HepG2 (cell line): Measurements from ENCODE around the gene DNAAF6.

Experiments
- FOXJ3 ChIP-seq: sonication (generic); formaldehyde crosslinking; IDR thresholded peaks from 2 replicates; pipeline ENCODE4 v1.4.0; 2020; ENCODE audit warnings: missing genetic modification reagents, mild to moderate bottlenecking, borderline replicate concordance
- GMEB1 ChIP-seq: sonication (generic); formaldehyde crosslinking; IDR thresholded peaks from 2 replicates; pipeline ENCODE4 v1.5.1; 2020; ENCODE audit warnings: missing genetic modification reagents, mild to moderate bottlenecking, borderline replicate concordance
- HMGXB3 ChIP-seq: sonication (generic); formaldehyde crosslinking; IDR thresholded peaks from 2 replicates; pipeline ENCODE4 v1.4.0; 2020; ENCODE audit warnings: missing genetic modification reagents, borderline replicate concordance
- HOXA3 ChIP-seq: sonication (generic); formaldehyde crosslinking; IDR thresholded peaks from 2 replicates; pipeline ENCODE4 v1.5.0; 2020; ENCODE audit warnings: missing genetic modification reagents
- POLR2A ChIP-seq, 2 experiments: IDR thresholded peaks; 2 replicates each; pipeline ENCODE4 v1.6.1; 2011; ENCODE audit warnings: low read depth in 2 of 2, low read length in 2 of 2, mild to moderate bottlenecking in 1 of 2, moderate library complexity in 1 of 2; ENCODE audit not compliant: insufficient read depth in 1 of 2
- RNF219 ChIP-seq: sonication (generic); formaldehyde crosslinking; IDR thresholded peaks from 2 replicates; pipeline ENCODE4 v1.5.0; 2020; ENCODE audit warnings: mild to moderate bottlenecking, missing genetic modification reagents
- ZNF207 ChIP-seq: fragments of 450-650 bp; IDR thresholded peaks from 2 replicates; pipeline ENCODE4 v1.6.1; 2016; ENCODE audit warnings: antibody characterized with exemption, borderline replicate concordance
- ZNF224 ChIP-seq: sonication (generic); formaldehyde crosslinking; IDR thresholded peaks from 2 replicates; pipeline ENCODE4 v1.5.0; 2020; ENCODE audit warnings: mild to moderate bottlenecking, missing genetic modification reagents
- ZNF451 ChIP-seq: sonication (generic); formaldehyde crosslinking; IDR thresholded peaks from 2 replicates; pipeline ENCODE4 v1.5.0; 2020; ENCODE audit warnings: mild to moderate bottlenecking, missing genetic modification reagents

GRCh38 chrX:107171369-107172102 is 34.9 kb upstream of the DNAAF6 start:
- TF ChIP-seq HOXA3 (CRISPR knock-in tag), result no peak
- TF ChIP-seq ZNF451 (CRISPR knock-in tag), result no peak
- no peak for TF ChIP-seq POLR2A (IDR thresholded peaks at IDR 0.05; ENCODE audit: insufficient read depth in 1 of 2, low read depth in 2 of 2, low read length in 2 of 2)
- no peak for TF ChIP-seq HMGXB3 (CRISPR knock-in tag)
- TF ChIP-seq ZNF224 (CRISPR knock-in tag), result no peak
- no peak for TF ChIP-seq RNF219
- no peak for TF ChIP-seq FOXJ3 (CRISPR knock-in tag)
- no peak for TF ChIP-seq GMEB1 (CRISPR knock-in tag)
- TF ChIP-seq ZNF207, result no peak
